Activated CD4-positive, alpha-beta T cell treated with anti-CD3 and anti-CD28 coated beads for 4 hours (primary cell): ENCODE results near the gene PNKD.
"Not testable (repeated sequence)": the region's sequence is repeated elsewhere in the genome, so short reads cannot be mapped to it uniquely, and the experiment has no call there.

Experiments used
- DNase-seq, 2 donors: peaks; one replicate each; pipeline ENCODE4 v3.0.0-alpha.2; 2020

PNKD gene

GRCh38 chr2:218257390-218257981 lies 12.8 kb upstream of the PNKD start:
- DNase-seq: peak; percentile 62 to 73

- DNase-seq: no peak
Observed at GRCh38 chr2:218259099-218259961, 11.0 kb upstream of the PNKD start.

- DNase-seq: no peak
Observed at GRCh38 chr2:218260166-218260565, 10.2 kb upstream of the PNKD start.

- DNase-seq: no peak
Observed at GRCh38 chr2:218260742-218261422, 9.4 kb upstream of the PNKD start, which contains the start of gene GPBAR1. Gene GPBAR1, plus strand, starts transcription at chr2:218261015. Its CDS starts 1,710 bp downstream, at chr2:218262725.

GRCh38 chr2:218261423-218262236 lies 8.7 kb upstream of the PNKD start:
- DNase-seq: no peak

GRCh38 chr2:218262237-218262600 lies 8.1 kb upstream of the PNKD start:
- DNase-seq: no peak

- no peak for DNase-seq
Observed at GRCh38 chr2:218262631-218263586, 7.4 kb upstream of the PNKD start.

- DNase-seq: no peak
Observed at GRCh38 chr2:218263817-218264641, 6.3 kb upstream of the PNKD start.

- DNase-seq: no peak
Observed at GRCh38 chr2:218264773-218265561, 5.4 kb upstream of the PNKD start.

GRCh38 chr2:218265626-218266025 lies 4.7 kb upstream of the PNKD start:
- no peak for DNase-seq

- no peak for DNase-seq
Observed at GRCh38 chr2:218266316-218266979, 3.9 kb upstream of the PNKD start.

GRCh38 chr2:218267259-218267658 lies 3.1 kb upstream of the PNKD start:
- no peak for DNase-seq

- no peak for DNase-seq
Observed at GRCh38 chr2:218270721-218271486, 585 bp downstream of the PNKD start.

GRCh38 chr2:218271487-218271797 lies 1.1 kb downstream of the PNKD start:
- no peak for DNase-seq

GRCh38 chr2:218271865-218272530 lies 1.7 kb downstream of the PNKD start:
- DNase-seq: no peak

GRCh38 chr2:218272531-218273212 lies 2.4 kb downstream of the PNKD start:
- peak; percentile 76 to 78 for DNase-seq

GRCh38 chr2:218273214-218273907 lies 3.0 kb downstream of the PNKD start:
- not testable (repeated sequence) for DNase-seq
